ENCODE data around the gene GMFB.
"Not testable (repeated sequence)": the region's sequence is repeated elsewhere in the genome, so short reads cannot be mapped to it uniquely, and the experiment has no call there.

GMFB gene

GRCh38 chr14:54457609-54457996, 31.2 kb downstream of the GMFB start:
- no peak for ATAC-seq

DNA sequence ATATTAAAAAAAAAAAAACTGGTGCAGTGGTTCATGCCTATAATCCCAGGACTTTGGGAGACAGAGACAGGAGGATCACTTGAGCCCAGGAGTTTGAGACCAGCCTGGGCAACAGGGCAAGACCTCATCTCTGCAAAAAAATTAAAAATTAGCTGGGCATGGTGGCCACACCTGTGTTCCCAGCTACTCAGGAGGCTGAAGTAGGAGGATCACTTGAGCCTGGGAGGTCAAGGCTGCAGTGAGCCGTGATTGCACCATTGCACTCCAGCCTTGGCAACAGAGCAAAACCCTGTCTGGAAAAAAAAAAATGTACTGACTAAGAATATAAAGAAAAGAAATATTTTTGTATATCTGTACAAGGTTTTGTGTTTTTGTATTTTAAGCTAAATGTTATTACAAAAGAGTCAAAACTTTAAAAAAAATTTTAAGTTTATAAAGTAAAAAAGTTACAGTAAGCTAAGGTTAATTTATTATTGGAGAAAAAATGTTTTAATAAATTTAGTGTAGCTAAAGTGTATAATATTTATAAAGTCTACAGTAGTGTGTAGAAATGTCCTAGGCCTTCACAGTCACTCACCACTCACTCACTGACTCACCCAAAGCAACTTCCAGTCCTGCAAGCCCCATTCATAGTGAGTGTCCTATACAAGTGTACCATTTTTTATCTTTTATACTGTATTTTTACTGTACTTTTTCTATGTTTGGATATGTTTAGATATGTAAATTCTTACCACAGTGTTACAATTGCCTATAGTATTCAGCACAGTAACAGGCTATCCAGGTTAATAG, 31.8 kb downstream of the GMFB start:
- ATAC-seq: not testable (repeated sequence)

GRCh38 chr14:54455363-54455762, 33.4 kb downstream of the GMFB start:
- ATAC-seq: no peak

DNA sequence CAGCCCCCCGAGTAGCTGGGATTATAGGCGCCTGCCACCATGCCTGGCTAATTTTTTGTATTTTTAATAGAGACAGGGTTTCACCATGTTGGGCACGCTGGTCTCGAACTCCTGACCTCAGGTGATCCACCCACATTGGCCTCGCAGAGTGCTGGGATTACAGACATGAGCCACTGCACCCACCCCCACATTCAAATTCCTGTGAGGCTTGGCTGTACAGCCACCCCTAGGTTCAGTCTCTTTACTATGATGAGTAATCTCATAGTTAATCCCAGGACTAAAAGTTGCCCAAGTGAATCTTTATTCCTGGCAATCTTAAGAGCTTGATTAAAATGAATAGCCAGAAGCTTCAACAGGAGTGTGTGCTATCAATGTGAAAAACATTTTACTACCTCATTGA, 34.8 kb downstream of the GMFB start:
- ATAC-seq: not testable (repeated sequence)

DNA sequence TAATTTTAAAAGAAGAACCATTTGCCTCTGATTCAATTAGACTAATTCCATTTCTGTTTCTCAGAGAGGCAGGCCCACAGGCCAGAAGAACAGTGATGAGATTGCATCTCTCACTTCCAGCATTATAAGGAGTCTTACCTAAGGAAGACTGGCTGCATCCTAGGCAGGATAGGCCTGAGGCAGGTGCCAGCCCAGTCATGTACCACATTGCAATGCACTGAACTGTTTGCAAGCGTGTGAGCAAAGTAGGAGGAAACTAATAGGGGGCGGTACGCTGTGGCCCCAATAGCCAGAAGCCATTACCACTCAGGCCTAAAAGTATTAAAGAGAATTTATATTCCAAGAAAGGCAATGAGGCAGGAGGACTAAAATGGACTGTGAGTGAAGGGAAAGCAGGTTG, 35.5 kb downstream of the GMFB start:
- no peak for ATAC-seq

- no peak for ATAC-seq
These were observed 36.8 kb downstream of the GMFB start for GRCh38 chr14:54451961-54452360.

DNA sequence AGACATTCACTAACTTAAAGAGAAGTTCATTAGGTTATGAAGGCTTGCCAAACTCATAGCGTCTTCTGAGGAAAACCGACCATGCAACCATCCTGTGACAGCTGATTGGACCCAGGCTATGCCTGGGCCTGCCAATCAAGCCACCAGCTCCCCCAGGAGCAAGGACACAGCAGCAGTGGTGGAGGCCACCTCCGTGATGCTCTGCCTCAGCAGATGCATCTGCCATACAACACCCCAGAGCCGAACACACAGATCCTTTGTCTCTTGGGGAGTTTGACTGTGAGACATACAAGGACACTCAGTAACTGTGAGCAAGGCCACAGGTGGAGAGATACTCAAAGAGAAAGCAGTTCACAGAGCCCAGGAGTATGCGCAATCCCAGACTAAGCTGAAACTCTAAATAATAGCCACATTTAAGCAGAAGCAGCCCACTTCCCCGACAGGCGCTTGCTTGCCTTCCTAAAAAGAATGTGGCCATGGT, 37.6 kb downstream of the GMFB start:
- no peak for ATAC-seq

GRCh38 chr14:54450535-54450934, 38.2 kb downstream of the GMFB start:
- peak; percentile 64 to 76 for ATAC-seq

- no peak for ATAC-seq
These were observed 41.5 kb downstream of the GMFB start for GRCh38 chr14:54447231-54447692.

- ATAC-seq: no peak
These were observed 42.6 kb downstream of the GMFB start for GRCh38 chr14:54446161-54446693.

- ATAC-seq: no peak
These were observed 44.1 kb downstream of the GMFB start for GRCh38 chr14:54444681-54445080.

DNA sequence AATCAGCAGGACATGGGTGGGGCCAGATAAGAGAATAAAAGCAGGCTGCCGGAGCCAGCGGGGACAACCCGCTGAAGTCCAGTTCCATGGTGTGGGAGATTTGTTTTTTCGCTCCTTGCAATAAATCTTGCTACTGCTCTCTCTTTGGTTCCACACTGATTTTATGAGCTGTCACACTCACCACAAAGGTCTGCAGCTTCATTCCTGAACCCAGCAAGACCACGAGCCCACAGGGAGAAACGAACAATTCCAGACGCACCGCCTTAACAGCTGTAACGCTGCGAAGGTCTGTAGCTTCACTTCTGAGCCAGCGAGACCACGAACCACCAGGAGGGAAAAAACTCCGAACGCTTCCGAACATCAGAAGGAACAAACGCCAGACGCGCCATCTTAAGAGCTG, 44.8 kb downstream of the GMFB start:
- no peak for ATAC-seq

DNA sequence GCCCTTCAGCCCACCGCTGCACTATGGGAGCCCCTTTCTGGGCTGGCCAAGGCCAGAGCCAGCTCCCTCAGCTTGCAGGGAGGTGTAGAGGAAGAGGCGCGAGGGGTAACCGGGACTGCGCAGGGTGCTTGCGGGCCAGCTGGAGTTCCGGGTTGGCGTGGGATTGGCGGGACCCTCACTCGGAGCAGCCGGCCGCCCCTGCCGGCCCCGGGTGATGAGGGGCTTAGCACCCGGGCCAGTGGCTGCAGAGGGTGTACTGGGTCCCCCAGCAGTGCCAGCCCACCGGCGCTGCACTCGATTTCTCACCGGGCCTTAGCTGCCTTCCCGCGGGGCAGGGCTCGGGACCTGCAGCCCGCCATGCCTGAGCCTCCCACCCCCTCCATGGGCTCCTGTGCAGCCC, 45.8 kb downstream of the GMFB start:
- not testable (repeated sequence) for ATAC-seq

GRCh38 chr14:54440873-54441868, 47.6 kb downstream of the GMFB start, which contains the start of gene CNIH1:
TSS of gene CNIH1 (minus strand) at chr14:54441374. CDS start at chr14:54441327, 47 bp downstream.
- ATAC-seq: peak; percentile 93 to 95

- ATAC-seq: no peak
These were observed 48.3 kb downstream of the GMFB start for GRCh38 chr14:54440476-54440872.

GRCh38 chr14:54440037-54440436, 48.7 kb downstream of the GMFB start:
- ATAC-seq: no peak

DNA sequence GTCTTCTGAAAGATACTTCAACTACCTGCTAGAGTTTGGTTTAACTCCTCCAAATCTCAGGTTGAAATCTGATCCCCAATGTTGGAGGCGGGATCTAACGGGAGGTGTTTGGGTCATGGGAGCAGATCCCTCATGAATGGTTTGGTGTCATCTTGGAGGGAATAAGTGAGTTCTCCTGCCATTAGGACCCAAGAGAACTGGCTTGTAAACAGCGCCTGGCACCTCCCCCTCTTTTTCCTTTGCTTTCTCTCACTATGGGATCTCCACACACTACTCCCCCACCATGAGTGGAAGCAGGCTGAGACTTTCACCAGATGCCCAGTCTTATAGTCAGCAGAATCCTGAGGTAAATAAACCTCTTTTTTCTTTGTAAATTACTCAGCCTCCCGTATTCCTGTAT, 50.1 kb downstream of the GMFB start:
- ATAC-seq: no peak

GRCh38 chr14:54437954-54438353, 50.8 kb downstream of the GMFB start:
- not testable (repeated sequence) for ATAC-seq

DNA sequence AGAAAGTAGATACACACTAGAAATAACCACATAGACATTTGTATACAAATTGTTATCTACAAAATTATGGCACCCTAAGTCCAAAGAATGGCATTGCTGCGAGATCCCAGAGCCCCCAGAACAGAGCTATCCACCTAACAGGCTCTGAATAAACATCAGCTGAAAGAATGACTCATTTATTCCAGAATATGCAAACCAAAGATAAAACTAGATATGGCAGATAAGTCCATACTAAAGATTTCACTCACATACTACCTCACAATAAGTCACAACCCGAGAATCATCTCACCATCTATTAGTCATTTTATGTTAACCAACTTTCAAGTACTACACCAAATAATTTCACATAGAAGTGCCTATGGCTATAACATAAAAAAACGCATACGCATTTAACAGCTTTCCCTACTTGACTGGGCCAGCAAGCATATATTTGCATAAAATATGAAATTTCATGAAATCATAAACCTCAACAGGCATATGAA, 53.2 kb downstream of the GMFB start:
- ATAC-seq: peak; percentile 95 to 97

DNA sequence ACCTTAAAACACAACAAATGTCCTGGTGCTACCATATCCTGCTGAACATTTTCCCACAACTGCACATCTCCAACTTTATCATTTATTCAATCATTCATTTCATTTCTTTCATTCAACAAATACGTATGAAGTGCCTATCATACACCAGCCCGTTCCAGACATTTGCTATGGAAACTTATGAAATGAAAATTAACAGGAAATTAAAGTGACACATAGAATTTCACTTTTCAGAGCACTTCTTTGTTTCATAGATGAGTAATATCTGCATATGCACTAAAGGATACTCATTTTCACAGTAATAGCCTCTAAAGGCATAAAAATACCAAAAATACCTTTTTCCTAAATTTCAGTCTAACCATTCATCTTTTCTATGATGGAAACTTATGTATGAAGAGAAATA, 60.3 kb downstream of the GMFB start:
- peak; percentile 38 to 58 for ATAC-seq

- no peak for ATAC-seq
These were observed 60.9 kb downstream of the GMFB start for GRCh38 chr14:54427871-54428270.

GRCh38 chr14:54425537-54426274, 63.1 kb downstream of the GMFB start:
- no peak for ATAC-seq
